Activated CD8-positive, alpha-beta memory T cell treated with anti-CD3 and anti-CD28 coated beads, Interleukin-2, amount 50 U/mL, for 1 hour (primary cell): ENCODE data around the gene P2RX7.
"Not testable (repeated sequence)": the region's sequence is repeated elsewhere in the genome, so short reads cannot be mapped to it uniquely, and the experiment has no call there.

ENCODE experiments used
- DNase-seq: peaks from one replicate; pipeline ENCODE4 v3.0.0-alpha.2; 2020; ENCODE audit errors: extremely low read depth

The P2RX7 gene

GRCh38 chr12:121170611-121171260, 38.1 kb downstream of the P2RX7 start:
- DNase-seq: no peak

DNA sequence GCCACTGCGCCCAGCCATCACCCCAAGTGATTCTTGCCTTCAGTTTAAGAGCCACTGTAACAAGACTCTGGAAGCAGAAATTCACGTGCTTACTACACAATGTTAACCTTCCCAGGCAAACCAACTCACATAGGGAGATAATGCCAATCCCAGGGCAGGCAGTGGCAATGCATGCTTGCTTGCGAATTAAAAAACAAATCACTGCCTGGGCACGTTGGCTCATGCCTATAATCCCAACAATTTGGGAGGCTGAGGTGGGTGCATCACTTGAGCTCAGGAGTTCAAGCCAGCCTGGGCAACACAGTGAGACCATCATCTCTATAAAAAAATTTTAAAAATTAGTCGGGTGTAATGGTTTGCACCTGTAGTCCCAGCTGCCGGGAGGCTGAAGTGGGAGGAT, 39.5 kb downstream of the P2RX7 start:
- no peak for DNase-seq

GRCh38 chr12:121175383-121176119, 42.9 kb downstream of the P2RX7 start:
- no peak for DNase-seq

- no peak for DNase-seq
Measured at GRCh38 chr12:121176826-121177529, 44.3 kb downstream of the P2RX7 start.

GRCh38 chr12:121181181-121181580, 48.5 kb downstream of the P2RX7 start:
- DNase-seq: no peak

DNA sequence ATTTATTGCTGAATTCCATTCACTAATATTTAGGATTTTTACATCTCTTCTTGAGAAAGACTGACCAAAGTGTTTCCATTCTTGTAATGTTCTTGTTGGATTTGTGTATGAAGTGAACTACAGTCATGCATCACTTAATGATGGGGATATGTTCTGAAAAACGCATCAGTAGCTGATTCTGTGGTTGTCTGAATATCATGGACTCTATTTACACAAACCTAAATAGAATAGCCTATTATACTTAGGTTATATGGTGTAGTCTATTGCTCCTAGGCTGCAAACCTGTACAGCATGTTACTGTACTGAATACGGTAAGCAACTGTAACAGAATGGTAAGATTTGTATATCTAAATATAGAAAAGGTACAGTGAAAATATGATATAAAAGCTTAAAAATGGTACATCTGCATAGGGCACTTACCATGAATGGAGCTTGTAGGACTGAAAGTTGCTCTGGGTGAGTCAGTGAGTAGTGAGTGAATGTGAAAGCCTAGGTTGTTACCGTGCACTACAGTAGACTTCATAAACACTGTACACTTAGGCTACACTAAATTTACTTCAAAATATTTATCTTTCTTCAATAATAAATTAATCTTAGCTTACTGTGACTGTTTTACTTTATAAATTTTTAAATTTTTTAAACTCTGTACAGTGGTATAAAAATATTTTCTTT, 49.7 kb downstream of the P2RX7 start:
- DNase-seq: no peak

DNA sequence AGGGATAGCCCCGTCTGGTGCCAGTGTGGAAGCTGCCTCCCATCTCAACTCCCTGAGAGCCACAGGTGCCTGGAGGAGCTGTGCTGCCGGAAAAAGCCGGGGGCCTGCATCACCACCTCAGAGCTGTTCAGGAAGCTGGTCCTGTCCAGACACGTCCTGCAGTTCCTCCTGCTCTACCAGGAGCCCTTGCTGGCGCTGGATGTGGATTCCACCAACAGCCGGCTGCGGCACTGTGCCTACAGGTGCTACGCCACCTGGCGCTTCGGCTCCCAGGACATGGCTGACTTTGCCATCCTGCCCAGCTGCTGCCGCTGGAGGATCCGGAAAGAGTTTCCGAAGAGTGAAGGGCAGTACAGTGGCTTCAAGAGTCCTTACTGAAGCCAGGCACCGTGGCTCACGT, 51.7 kb downstream of the P2RX7 start:
- DNase-seq: no peak

- no peak for DNase-seq
Measured at GRCh38 chr12:121184984-121185889, 52.6 kb downstream of the P2RX7 start.

DNA sequence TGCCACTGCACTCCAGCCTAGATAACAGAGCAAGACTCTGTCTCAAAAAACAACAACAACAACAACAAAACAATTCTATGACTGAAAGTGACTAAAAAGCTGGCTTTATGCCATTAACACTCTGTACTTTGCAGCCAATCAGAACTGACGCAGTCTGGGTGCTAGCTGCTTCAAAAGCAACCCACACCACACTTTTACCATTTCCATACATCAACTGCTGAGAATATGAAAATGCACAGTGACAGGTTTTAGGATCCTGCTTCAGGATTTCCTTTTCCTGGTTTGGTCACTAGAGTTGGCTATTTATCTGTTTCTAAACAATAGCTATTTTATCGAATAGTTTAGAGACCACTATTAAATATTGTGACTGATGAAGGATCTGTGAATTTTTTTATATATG, 54.1 kb downstream of the P2RX7 start:
- no peak for DNase-seq

- no peak for DNase-seq
Measured at GRCh38 chr12:121187501-121187900, 54.8 kb downstream of the P2RX7 start.

- DNase-seq: no peak
Measured at GRCh38 chr12:121188227-121188626, 55.6 kb downstream of the P2RX7 start.

GRCh38 chr12:121189131-121189530, 56.5 kb downstream of the P2RX7 start:
- no peak for DNase-seq

DNA sequence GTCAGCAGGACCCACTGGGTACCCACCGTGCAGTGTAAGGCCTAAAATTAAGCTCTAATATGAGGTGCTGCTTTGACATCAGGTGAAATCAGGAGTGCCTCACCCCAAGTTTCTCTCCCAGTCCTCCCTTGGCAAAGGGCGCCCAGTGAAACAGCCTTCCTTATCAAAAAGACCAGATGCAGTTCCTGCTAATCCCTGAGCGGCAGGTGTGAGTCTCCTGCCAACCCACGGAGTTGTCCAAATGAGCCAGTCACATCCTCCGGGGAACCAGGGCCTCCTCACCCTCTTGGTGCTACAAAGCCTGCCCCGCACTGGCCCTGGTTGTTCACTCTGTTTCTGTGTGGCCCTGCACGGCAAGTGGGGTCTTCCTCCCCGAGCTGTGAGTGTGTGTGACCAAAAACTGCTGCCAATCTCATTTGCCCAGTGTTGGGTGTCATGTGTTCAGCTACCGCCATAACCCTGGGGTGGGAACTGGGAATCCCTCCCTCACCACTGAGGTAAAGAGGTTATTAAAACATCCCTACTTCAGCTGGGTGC, 57.0 kb downstream of the P2RX7 start:
- no peak for DNase-seq

DNA sequence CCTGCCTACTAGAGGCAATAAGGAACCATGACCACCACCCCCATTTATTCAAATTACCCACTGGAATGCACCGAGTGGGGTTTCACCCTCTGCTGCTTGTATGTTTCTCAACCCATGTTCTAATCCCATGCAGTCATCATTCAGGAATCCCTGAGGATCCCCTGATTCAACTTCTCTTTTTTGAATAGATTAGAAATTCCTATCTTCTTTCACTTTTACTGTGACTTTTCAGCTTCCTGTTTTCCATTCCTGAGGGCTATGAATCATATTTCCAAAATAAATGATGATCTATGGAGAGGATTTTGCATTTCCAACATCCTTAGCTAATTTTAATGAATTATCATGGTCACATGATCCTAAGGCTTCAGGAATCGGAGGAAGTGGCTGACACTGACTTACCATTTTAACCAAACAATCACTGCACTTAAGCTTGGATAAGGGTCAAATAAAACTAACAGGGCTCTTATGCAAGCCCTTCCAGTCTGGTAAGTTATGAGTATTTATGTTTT, 57.9 kb downstream of the P2RX7 start:
- no peak for DNase-seq

DNA sequence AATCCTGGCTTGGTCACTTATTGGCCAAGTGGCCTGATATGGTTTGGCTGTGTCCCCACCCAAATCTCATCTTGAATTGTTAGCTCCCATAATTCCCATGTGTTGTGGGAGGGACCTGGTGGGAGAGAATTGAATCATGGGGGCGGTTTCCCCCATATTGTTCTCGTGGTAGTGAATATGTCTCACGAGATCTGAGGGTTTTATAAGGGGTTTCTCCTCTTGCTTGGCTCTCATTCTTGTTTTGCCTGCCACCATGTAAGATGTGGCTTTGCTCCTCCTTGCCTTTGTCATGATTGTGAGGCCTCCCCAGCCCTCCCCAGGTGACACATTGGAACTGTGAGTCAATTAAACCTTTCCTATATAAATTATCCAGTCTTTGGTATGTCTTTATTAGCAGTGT, 58.5 kb downstream of the P2RX7 start:
- DNase-seq: no peak

DNA sequence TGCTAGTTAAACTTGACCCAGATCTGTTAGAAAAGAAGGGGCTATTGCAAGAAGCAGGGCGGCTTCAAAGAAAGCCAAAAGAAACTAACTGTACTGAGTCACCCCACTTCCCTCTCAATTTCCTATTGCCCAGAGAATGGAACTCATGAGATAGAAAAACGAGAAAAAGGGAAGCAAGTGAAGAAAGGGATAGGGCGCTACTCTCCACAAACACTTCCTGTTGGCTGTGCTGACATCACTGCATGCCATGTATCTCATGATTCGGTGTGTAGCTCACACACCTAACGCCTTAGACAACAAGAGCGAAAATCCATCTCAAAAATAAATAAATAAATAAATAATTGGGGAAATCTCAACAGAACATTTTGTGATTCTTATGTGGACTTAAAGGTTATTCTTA, 64.2 kb downstream of the P2RX7 start:
- DNase-seq: no peak

- DNase-seq: no peak
Measured at GRCh38 chr12:121198949-121199348, 66.3 kb downstream of the P2RX7 start.

- not testable (repeated sequence) for DNase-seq
Measured at GRCh38 chr12:121201140-121201539, 68.5 kb downstream of the P2RX7 start.

- no peak for DNase-seq
Measured at GRCh38 chr12:121202407-121203355, 70.0 kb downstream of the P2RX7 start.

GRCh38 chr12:121203482-121203881, 70.8 kb downstream of the P2RX7 start:
- DNase-seq: no peak
